Endothelial cell of umbilical vein (primary cell): ENCODE results near the gene CD24.

Experiments
- EZH2 ChIP-seq: IDR thresholded peaks from 2 replicates; pipeline ENCODE4 v1.6.1; 2012; ENCODE audit warnings: borderline replicate concordance, low read depth, mild to moderate bottlenecking, moderate library complexity, low read length, inconsistent platforms; ENCODE audit not compliant: severe bottlenecking
- FOS ChIP-seq: IDR thresholded peaks from 2 replicates; pipeline ENCODE4 v1.6.1; 2011; ENCODE audit warnings: mild to moderate bottlenecking, low read length, moderate library complexity, borderline replicate concordance; ENCODE audit not compliant: insufficient read depth
- JUN ChIP-seq: IDR thresholded peaks from 2 replicates; pipeline ENCODE4 v1.6.1; 2011; ENCODE audit warnings: borderline replicate concordance, low read depth; ENCODE audit not compliant: insufficient read length, insufficient read depth
- MYC ChIP-seq: IDR thresholded peaks from one replicate; pipeline ENCODE4 v1.6.1; 2011; ENCODE audit warnings: mild to moderate bottlenecking, low read depth, low read length
- POLR2A ChIP-seq: IDR thresholded peaks from 2 replicates; pipeline ENCODE4 v1.6.1; 2012; ENCODE audit warnings: low read depth, mild to moderate bottlenecking, control low read depth, low read length
- POLR2AphosphoS5 ChIP-seq: IDR thresholded peaks from 2 replicates; pipeline ENCODE4 v1.6.1; 2012; ENCODE audit warnings: low read depth, mild to moderate bottlenecking, control low read depth, low read length, moderate library complexity; ENCODE audit not compliant: insufficient read depth
- TF ChIP-seq, protein P1 (sequence below), 2 donors: IDR thresholded peaks; 1 replicate in 1 of 2; 2 replicates in 1 of 2; pipeline ENCODE4 v1.5.1; 2011; ENCODE audit warnings: low read length in 2 of 2, mild to moderate bottlenecking in 2 of 2, moderate library complexity in 2 of 2, control low read depth in 1 of 2, inconsistent platforms in 1 of 2, low read depth in 1 of 2; ENCODE audit not compliant: insufficient read depth in 1 of 2; ENCODE audit errors: extremely low read depth in 1 of 2
- TF ChIP-seq, protein P2 (sequence below): IDR thresholded peaks from 2 replicates; pipeline ENCODE4 v1.6.1; 2011; ENCODE audit not compliant: insufficient read depth, insufficient read length

DNA sequence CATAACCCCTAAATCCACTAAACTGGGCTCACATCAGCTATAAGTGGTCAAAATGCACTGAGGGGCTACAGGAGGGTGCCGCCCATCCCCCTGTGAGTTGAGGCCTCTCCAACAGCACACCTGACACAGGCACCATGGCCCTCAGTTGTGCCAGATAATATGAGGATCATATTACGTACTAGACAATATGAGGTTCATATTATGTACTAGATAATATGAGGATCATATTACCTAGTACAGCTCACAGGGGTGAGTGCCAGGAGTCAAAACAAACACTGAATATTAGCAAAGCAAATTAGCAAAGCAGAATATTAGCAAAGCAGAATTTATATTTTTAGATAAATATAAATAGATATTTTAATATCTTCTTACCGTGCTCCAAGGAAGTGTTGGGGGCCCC is 35.3 kb downstream of the CD24 start:
- no peak for TF ChIP-seq POLR2AphosphoS5
- TF ChIP-seq, protein P1, sequence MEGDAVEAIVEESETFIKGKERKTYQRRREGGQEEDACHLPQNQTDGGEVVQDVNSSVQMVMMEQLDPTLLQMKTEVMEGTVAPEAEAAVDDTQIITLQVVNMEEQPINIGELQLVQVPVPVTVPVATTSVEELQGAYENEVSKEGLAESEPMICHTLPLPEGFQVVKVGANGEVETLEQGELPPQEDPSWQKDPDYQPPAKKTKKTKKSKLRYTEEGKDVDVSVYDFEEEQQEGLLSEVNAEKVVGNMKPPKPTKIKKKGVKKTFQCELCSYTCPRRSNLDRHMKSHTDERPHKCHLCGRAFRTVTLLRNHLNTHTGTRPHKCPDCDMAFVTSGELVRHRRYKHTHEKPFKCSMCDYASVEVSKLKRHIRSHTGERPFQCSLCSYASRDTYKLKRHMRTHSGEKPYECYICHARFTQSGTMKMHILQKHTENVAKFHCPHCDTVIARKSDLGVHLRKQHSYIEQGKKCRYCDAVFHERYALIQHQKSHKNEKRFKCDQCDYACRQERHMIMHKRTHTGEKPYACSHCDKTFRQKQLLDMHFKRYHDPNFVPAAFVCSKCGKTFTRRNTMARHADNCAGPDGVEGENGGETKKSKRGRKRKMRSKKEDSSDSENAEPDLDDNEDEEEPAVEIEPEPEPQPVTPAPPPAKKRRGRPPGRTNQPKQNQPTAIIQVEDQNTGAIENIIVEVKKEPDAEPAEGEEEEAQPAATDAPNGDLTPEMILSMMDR (IDR thresholded peaks at IDR 0.05; ENCODE audit: extremely low read depth in 1 of 2, insufficient read depth in 1 of 2, low read depth in 1 of 2, low read length in 2 of 2): no peak
- TF ChIP-seq POLR2A: no peak
- no peak for TF ChIP-seq MYC
- TF ChIP-seq EZH2: no peak
- no peak for TF ChIP-seq JUN
- TF ChIP-seq, protein P2, sequence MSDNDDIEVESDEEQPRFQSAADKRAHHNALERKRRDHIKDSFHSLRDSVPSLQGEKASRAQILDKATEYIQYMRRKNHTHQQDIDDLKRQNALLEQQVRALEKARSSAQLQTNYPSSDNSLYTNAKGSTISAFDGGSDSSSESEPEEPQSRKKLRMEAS: no peak
- TF ChIP-seq FOS: no peak
